Calu3 (cell line): Measurements from ENCODE around the gene IGFBP6. TPM values are rescaled to one million over a fixed set of nuclear protein-coding genes. Genes with fewer than 3 reads are reported as not detected.

Experiments used
- BruUV-seq: library from RNA; stranded (reverse); fragments of 400-500 nt; replicated peaks from 2 replicates; lab custom pipeline; 2021; lab: Mats Ljungman, UMichigan
- CTCF ChIA-PET: fragments of 300-600 bp; sonication (Branson Sonifier 250); formaldehyde crosslinking; loops from one replicate; lab custom pipeline; 2022; ENCODE audit warnings: antibody characterized with exemption; lab: Charles Lee
- DNase-seq: peaks from one replicate; pipeline ENCODE4 v3.0.0; 2022
- H3K27ac Mint-ChIP-seq: one replicate; pipeline ENCODE4 v1.8.0; 2022; ENCODE audit warnings: mixed read lengths; ENCODE audit not compliant: unreplicated experiment
- H3K27me3 Mint-ChIP-seq: one replicate; pipeline ENCODE4 v1.8.0; 2022; ENCODE audit warnings: mixed read lengths; ENCODE audit not compliant: unreplicated experiment
- H3K36me3 Mint-ChIP-seq: one replicate; pipeline ENCODE4 v1.8.0; 2022; ENCODE audit warnings: mild to moderate bottlenecking, moderate library complexity, mixed read lengths; ENCODE audit not compliant: insufficient read depth, unreplicated experiment
- H3K4me1 Mint-ChIP-seq: one replicate; pipeline ENCODE4 v1.8.0; 2022; ENCODE audit warnings: mild to moderate bottlenecking, low read depth, mixed read lengths; ENCODE audit not compliant: unreplicated experiment
- H3K4me3 Mint-ChIP-seq: one replicate; pipeline ENCODE4 v1.8.0; 2022; ENCODE audit warnings: mild to moderate bottlenecking, low read depth, moderate library complexity, mixed read lengths; ENCODE audit not compliant: unreplicated experiment
- H3K9me3 Mint-ChIP-seq: one replicate; pipeline ENCODE4 v1.8.0; 2022; ENCODE audit warnings: low read depth, mixed read lengths; ENCODE audit not compliant: unreplicated experiment
- intact Hi-C: fragments of 100-400 bp; cut with micrococcal nuclease; formaldehyde crosslinking; loops from one replicate; pipeline ENCODE4 v1.10.0; 2022; ENCODE audit not compliant: unreplicated experiment
- total RNA-seq: library from RNA; stranded (reverse); gene quantifications from 2 replicates; pipeline ENCODE4 v1.2.3, GENCODE V29; 2022
- TF ChIP-seq, protein P1 (sequence below): fragments of 200-600 bp; IDR thresholded peaks from one replicate; pipeline ENCODE4 v1.8.0; 2022; ENCODE audit warnings: antibody characterized with exemption; ENCODE audit not compliant: unreplicated experiment

The IGFBP6 gene
- total RNA-seq, 1 experiment from 2014 or later = 25.4 TPM

- intact Hi-C loops = no loop called here
- BruUV-seq = no TSS peak
- Mint-ChIP-seq H3K4me1 (no peaks in the 10 kb centered on the region), H3K27me3 (peaks cover 24% of the 10 kb centered on the region), H3K27ac (no peak overlapping the region), H3K9me3 (no peaks in the 10 kb centered on the region), H3K36me3 (no peaks in the 10 kb centered on the region), H3K4me3 (no peak overlapping the region)
- TF ChIP-seq, protein P1, sequence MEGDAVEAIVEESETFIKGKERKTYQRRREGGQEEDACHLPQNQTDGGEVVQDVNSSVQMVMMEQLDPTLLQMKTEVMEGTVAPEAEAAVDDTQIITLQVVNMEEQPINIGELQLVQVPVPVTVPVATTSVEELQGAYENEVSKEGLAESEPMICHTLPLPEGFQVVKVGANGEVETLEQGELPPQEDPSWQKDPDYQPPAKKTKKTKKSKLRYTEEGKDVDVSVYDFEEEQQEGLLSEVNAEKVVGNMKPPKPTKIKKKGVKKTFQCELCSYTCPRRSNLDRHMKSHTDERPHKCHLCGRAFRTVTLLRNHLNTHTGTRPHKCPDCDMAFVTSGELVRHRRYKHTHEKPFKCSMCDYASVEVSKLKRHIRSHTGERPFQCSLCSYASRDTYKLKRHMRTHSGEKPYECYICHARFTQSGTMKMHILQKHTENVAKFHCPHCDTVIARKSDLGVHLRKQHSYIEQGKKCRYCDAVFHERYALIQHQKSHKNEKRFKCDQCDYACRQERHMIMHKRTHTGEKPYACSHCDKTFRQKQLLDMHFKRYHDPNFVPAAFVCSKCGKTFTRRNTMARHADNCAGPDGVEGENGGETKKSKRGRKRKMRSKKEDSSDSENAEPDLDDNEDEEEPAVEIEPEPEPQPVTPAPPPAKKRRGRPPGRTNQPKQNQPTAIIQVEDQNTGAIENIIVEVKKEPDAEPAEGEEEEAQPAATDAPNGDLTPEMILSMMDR = no peak
- DNase-seq = no peak
- CTCF ChIA-PET = no interaction called here
Measured at GRCh38 chr12:53086361-53086760, 11.1 kb upstream of the IGFBP6 start.

GRCh38 chr12:53090105-53090504 is 7.4 kb upstream of the IGFBP6 start:
- CTCF ChIA-PET = interaction anchor here (0.6 to 1.1 kb wide), 2 partner anchors 11 to 216 kb away, joined by 4 to 6 read pairs; partner anchors contain the start of gene SPRYD3
- no peak for DNase-seq
- Mint-ChIP-seq H3K27ac (no peak overlapping the region), H3K4me1 (peaks cover 6% of the 10 kb centered on the region), H3K4me3 (no peak overlapping the region), H3K36me3 (no peaks in the 10 kb centered on the region), H3K9me3 (no peaks in the 10 kb centered on the region), H3K27me3 (peaks cover 37% of the 10 kb centered on the region)
- TF ChIP-seq, protein P1 = no peak
- intact Hi-C loops = no loop called here
- BruUV-seq = no TSS peak

GRCh38 chr12:53090554-53090953 is 6.9 kb upstream of the IGFBP6 start:
- Mint-ChIP-seq H3K4me3 (no peak overlapping the region), H3K36me3 (no peaks in the 10 kb centered on the region), H3K4me1 (peaks cover 6% of the 10 kb centered on the region), H3K9me3 (no peaks in the 10 kb centered on the region), H3K27ac (no peak overlapping the region), H3K27me3 (peaks cover 37% of the 10 kb centered on the region)
- intact Hi-C loops = no loop called here
- TF ChIP-seq, protein P1 = no peak
- BruUV-seq = no TSS peak
- DNase-seq = no peak
- CTCF ChIA-PET = interaction anchor here (1.1 kb wide), 1 partner anchor 11 kb away, joined by 6 read pairs; the partner anchor contains the start of gene SPRYD3

DNA sequence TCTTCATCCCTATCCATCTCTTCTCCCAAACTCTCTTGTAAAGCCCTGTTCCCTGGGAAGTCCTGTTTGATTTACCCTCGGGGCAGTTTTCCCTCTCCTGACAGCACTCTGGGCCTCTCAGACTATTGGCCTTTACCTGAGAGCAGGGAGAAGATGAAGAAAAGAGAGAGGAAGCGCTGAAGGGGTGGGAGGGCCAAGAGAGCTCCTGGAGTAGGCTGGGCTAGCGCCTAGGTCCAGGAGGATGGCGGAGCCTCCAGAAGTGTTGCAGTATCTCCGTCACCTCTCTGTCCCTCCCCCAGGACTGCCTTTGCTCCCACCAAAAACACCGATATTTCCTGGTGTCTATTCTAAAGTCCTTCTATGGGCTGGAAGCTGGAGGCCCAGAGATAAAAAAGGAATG is 5.7 kb upstream of the IGFBP6 start:
- H3K4me1 Mint-ChIP-seq = peaks cover 6% of the 10 kb centered on the region
- peaks cover 1% of the 10 kb centered on the region for H3K36me3 Mint-ChIP-seq
- intact Hi-C loops = no loop called here
- H3K9me3 Mint-ChIP-seq = no peaks in the 10 kb centered on the region
- DNase-seq = no peak
- CTCF ChIA-PET = no interaction called here
- peaks cover 31% of the 10 kb centered on the region for H3K27me3 Mint-ChIP-seq
- H3K4me3 Mint-ChIP-seq = no peak overlapping the region
- TF ChIP-seq, protein P1 = no peak
- no peak overlapping the region for H3K27ac Mint-ChIP-seq
- no TSS peak for BruUV-seq
